Adrenal gland (tissue), 12 donors: ENCODE measurements around the gene CEACAM21. TPM values are rescaled to one million over a fixed set of nuclear protein-coding genes. Genes with fewer than 3 reads are reported as not detected.

ENCODE experiments used
- DNase-seq, 7 donors: peaks; one replicate each; pipeline ENCODE4 v3.0.0-alpha.2; 2019 to 2020
- H3K27ac ChIP-seq, 5 donors: fragments of 200-600 bp; sonication (generic) in 4 of 5; 1 replicate in 3 of 5; 2 replicates in 2 of 5; pipeline versions ENCODE4 v1.5.1 to v1.8.0; 2016 to 2020; ENCODE audit warnings: mild to moderate bottlenecking in 1 of 5
- H3K27me3 ChIP-seq: fragments of 200-600 bp; 2 replicates; pipeline ENCODE4 v1.8.0; 2021
- H3K36me3 ChIP-seq, 2 donors: fragments of 200-600 bp; replicated peaks in 1 of 2; 1 replicate in 1 of 2; 2 replicates in 1 of 2; pipeline versions ENCODE4 v1.5.1 to v1.8.0; 2018 to 2022
- H3K4me1 ChIP-seq, 2 donors: fragments of 200-600 bp; replicated peaks in 1 of 2; 1 replicate in 1 of 2; 2 replicates in 1 of 2; pipeline versions ENCODE4 v1.5.1 to v1.8.0; 2018 to 2021
- H3K4me3 ChIP-seq, 4 donors: fragments of 200-600 bp; sonication (generic) in 3 of 4; one replicate each; pipeline ENCODE4 v1.5.1; 2016 to 2018
- H3K9me3 ChIP-seq, 3 donors: fragments of 200-600 bp; sonication (generic) in 1 of 3; replicated peaks in 1 of 3; 1 replicate in 2 of 3; 2 replicates in 1 of 3; pipeline versions ENCODE4 v1.5.1 to v1.8.0; 2016 to 2021
- POLR2A ChIP-seq, 2 donors: fragments of 450-650 bp; IDR thresholded peaks; one replicate each; pipeline ENCODE4 v1.6.1; 2017; ENCODE audit warnings: antibody characterized with exemption in 2 of 2, mild to moderate bottlenecking in 2 of 2, moderate library complexity in 1 of 2
- WGBS, 4 donors: extraction: QIAGEN DNeasy Blood & Tissue Kit in 2 of 4; methylation state at CpG; one replicate each; pipeline versions ENCODE4 v1.1.5 to v1.1.7; 2013 to 2017; 5-methylcytosine and 5-hydroxymethylcytosine counted together
- intact Hi-C, 2 donors: fragments of 100-400 bp; cut with DNase I; formaldehyde crosslinking; loops; one replicate each; pipeline versions ENCODE4 v1.14.1 to v1.15.0; 2022 to 2023
- polyA plus RNA-seq, 3 donors: library from polyadenylated mRNA; stranded (reverse); fragments of 200-250 nt in 2 of 3; fragments of 350-450 nt in 1 of 3; fragmentation: Illumina TruSeq in 1 of 3; extraction: RNeasy Lipid Tissue Mini Kit (QIAGEN cat#74804) in 1 of 3; gene quantifications; one replicate each; pipeline ENCODE4 v1.2.3, GENCODE V29; 2013 to 2014
- total RNA-seq, 9 donors: library from RNA; depleted of rRNA in 4 of 9; stranded (reverse); fragments of >200 nt in 4 of 9; fragments of 120-200 nt in 1 of 9; fragmentation: NEBNext Ultra II Directional in 1 of 9; extraction: Animal tissue kit (Norgen Biotek cat#: 25700) in 1 of 9; gene quantifications; one replicate each; pipeline versions ENCODE4 v1.1.0 to v1.2.4, GENCODE V29; 2013 to 2023
- TF ChIP-seq, protein P1 (sequence below), 6 experiments: fragments of 450-650 bp in 4 of 6; fragments of 200-600 bp in 2 of 6; sonication (generic) in 1 of 6; IDR thresholded peaks; 1 replicate in 5 of 6; 2 replicates in 1 of 6; pipeline versions ENCODE4 v1.5.1 to v1.8.0; 2016 to 2021; ENCODE audit warnings: antibody characterized with exemption in 6 of 6, mild to moderate bottlenecking in 2 of 6, moderate library complexity in 1 of 6
- donor health status: healthy with polysubstance abuse.
- donor health status: Bipolar disorder and iron deficiency.
- donor health status: DM: yes; HTN: yes; CAD: no.
- donor health status: DM: no; HTN: no; CAD: no.
- donor health status: DM: no; HTN: no; CAD: no.
- donor health status: DM: yes; HTN: yes; CAD: no.

Gene CEACAM21
- total and polyA plus RNA-seq, 12 donors, result 0.50 to 4.7 (median 1.6) TPM; not detected in 1

DNA sequence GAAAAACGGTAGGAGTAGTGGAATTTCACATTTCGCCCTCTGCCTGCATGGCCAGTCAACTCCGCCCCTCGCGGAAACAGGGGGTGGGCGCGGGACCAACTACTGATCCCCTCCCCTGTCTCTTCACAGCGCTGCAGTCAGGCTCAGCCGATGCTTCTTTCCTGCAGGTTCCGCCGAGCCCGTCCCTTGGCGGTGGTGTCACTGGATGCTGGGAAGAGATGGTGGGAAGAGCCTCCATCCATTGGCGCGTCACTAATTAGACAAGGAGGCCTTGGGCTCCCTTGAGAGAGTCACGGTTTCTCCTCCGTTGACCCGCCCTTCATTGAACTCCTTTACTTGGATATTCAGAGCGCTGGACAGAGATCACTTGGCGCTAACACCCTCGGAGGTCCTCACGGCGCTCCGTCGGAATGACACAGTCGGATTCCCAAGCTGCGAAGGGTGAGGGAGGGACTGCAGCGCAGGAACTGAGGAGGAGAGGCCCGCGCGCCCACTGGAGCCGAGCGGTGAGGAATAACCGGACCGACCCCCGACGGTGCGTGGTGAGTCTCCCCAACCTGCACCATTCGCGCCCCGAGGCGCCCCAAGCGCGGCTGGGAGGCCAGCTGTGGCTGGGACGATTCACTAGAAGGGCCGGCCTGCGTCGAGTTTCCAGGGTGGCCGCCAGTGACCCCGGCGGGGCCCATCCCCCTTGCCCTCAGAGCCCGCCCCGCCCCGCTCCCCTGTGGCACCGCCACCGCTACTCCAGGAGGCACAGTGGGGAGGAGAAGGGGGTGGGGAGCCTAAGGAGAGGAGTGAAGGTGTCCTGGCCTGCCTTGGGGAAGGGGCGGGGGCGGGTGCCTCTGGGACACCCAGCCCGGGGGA lies 11.2 kb upstream of the CEACAM21 start:
- TF ChIP-seq, protein P1, sequence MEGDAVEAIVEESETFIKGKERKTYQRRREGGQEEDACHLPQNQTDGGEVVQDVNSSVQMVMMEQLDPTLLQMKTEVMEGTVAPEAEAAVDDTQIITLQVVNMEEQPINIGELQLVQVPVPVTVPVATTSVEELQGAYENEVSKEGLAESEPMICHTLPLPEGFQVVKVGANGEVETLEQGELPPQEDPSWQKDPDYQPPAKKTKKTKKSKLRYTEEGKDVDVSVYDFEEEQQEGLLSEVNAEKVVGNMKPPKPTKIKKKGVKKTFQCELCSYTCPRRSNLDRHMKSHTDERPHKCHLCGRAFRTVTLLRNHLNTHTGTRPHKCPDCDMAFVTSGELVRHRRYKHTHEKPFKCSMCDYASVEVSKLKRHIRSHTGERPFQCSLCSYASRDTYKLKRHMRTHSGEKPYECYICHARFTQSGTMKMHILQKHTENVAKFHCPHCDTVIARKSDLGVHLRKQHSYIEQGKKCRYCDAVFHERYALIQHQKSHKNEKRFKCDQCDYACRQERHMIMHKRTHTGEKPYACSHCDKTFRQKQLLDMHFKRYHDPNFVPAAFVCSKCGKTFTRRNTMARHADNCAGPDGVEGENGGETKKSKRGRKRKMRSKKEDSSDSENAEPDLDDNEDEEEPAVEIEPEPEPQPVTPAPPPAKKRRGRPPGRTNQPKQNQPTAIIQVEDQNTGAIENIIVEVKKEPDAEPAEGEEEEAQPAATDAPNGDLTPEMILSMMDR (IDR thresholded peaks at IDR 0.05), result no peak
- TF ChIP-seq POLR2A (IDR thresholded peaks at IDR 0.05), result no peak
- Histone ChIP-seq H3K4me1 (no peaks in the 10 kb centered on the region), H3K27ac (no peak overlapping the region), H3K4me3 (peak overlapping the region in 1 of 4 donors; percentile 29), H3K9me3 (no peaks in the 10 kb centered on the region), H3K27me3 (peaks cover 48% of the 10 kb centered on the region), H3K36me3 (no peaks in the 10 kb centered on the region)
- intact Hi-C loops, result no loop called here
- 4 to 5% (median 5%) methylated on average over 22 to 59 of the region's 59 CpGs for WGBS, 4 donors
- DNase-seq, result peak in 1 of 7 donors; percentile 16

DNA sequence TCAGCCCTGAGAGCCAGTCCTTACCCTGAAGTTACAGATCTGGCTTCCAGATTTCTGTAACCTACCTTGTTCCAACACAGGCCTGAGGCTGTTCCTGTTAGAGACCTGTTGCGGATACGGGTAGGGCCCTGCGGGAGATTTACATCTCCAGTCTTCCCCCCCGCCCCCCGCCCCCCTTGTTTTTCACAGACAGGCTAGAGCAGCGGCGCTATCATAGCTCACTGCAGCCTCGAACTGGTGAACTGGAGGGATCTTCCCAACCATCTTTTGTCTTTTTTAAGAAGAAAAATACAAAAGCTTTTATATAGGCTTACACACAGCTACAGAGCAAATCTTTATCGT lies 10.6 kb upstream of the CEACAM21 start:
- TF ChIP-seq, protein P1 (IDR thresholded peaks at IDR 0.05), result no peak
- TF ChIP-seq POLR2A (IDR thresholded peaks at IDR 0.05), result no peak
- 11 to 29% (median 23%) methylated on average over 8 to 9 of the region's 9 CpGs for WGBS, 4 donors
- H3K27ac ChIP-seq, result no peak overlapping the region
- H3K27me3 ChIP-seq, result peaks cover 54% of the 10 kb centered on the region
- no peaks in the 10 kb centered on the region for H3K4me1 ChIP-seq
- no peaks in the 10 kb centered on the region for H3K9me3 ChIP-seq
- intact Hi-C loops, result no loop called here
- DNase-seq, result no peak
- H3K36me3 ChIP-seq, result no peaks in the 10 kb centered on the region
- H3K4me3 ChIP-seq, result no peak overlapping the region

DNA sequence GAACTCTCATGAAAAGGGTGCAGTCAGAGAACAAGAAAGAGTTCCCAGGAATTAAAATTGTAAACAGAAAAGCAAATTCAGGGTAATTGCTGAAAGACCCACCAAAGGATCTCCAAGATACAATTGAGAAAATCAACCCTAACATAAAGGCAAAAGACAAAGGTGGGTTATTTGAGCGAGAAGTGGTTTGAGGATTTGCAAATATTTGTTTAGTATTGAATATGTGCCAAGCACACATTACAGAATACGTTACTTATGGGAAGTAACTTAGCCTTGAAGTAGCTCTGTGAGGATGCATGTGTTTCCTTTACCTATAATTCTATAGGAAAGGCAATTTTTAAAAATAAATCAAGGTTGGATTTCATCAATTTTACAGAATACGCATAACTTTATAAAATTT lies 10.0 kb upstream of the CEACAM21 start:
- no peak overlapping the region for H3K4me3 ChIP-seq
- H3K4me1 ChIP-seq, result no peaks in the 10 kb centered on the region
- 52 to 70% (median 60%) methylated on average over 3 of the region's 3 CpGs for WGBS, 4 donors
- TF ChIP-seq, protein P1 (IDR thresholded peaks at IDR 0.05), result no peak
- TF ChIP-seq POLR2A (IDR thresholded peaks at IDR 0.05), result no peak
- no peak for DNase-seq
- no peaks in the 10 kb centered on the region for H3K9me3 ChIP-seq
- intact Hi-C loops, result no loop called here
- H3K36me3 ChIP-seq, result no peaks in the 10 kb centered on the region
- H3K27ac ChIP-seq, result no peak overlapping the region
- H3K27me3 ChIP-seq, result peaks cover 60% of the 10 kb centered on the region

DNA sequence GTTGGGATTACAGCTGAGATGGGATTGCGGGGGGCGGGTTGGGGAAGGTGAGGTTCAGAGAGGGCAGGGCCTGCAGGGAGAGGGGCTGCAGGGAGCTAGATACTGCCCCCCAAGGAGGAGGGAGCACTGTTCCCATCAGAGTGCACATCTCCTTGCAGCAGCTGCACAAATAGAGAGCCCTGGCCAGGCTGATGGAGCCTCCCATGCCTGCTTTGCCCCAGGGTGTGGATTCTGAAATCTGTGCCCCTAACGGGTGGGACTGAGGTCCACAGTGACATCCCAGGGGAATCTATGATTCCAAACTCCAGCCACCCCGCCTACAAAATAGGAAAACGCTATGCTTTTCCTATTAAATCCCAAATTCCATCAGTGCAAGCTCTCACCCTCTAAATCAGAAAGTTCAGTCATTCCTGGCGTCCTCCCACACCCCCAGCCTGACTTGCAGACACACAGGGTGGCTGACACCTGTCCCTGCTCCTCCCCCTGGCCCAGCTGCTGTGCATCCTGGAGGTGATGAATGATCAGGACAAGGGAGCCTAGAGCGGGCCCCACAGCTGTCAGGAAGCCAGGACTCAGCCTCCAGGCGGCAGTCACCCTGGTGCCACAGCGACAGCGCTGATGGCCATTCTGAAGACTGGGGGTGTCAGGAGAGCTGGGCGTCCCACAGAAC lies 6.3 kb upstream of the CEACAM21 start:
- no peaks in the 10 kb centered on the region for H3K36me3 ChIP-seq
- no peaks in the 10 kb centered on the region for H3K9me3 ChIP-seq
- peaks cover 45% of the 10 kb centered on the region for H3K27me3 ChIP-seq
- TF ChIP-seq, protein P1 (IDR thresholded peaks at IDR 0.05), result no peak
- TF ChIP-seq POLR2A (IDR thresholded peaks at IDR 0.05), result no peak
- no peaks in the 10 kb centered on the region for H3K4me1 ChIP-seq
- H3K4me3 ChIP-seq, result no peak overlapping the region
- whole genome bisulfite sequencing, 4 donors, result 44 to 51% (median 47%) methylated on average over 11 of the region's 11 CpGs
- H3K27ac ChIP-seq, result no peak overlapping the region
- intact Hi-C loops, result loop anchor here (5.0 kb wide), 2 partner anchors 117 to 122 kb away; no protein-coding TSS in a partner anchor
- DNase-seq, result no peak
